Measurements from ENCODE around the gene ABRAXAS1.
A peak's percentile ranks its signal among the peaks of the same experiment; 100 is the strongest.

The ABRAXAS1 gene

DNA sequence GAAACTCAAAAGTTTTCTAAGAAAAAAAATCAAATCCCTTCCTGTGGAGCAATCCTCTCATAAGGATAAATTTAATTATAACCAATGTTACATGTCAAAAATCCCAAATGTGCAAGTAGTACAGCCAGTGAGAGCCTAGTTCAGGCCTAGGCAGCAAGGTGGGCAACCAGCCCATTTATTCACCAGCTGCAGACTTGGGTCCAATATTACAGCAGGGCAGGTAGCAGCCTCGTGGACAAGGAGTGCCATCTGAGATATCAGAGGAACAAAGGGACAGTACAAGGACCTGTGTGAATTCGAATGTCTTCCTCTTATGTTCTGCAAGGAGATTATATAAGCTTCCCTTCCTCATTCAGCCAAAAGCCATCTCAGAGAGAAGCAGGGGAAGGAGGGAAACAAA, 35.9 kb downstream of the ABRAXAS1 start:
- DNase-seq, result no peak

DNA sequence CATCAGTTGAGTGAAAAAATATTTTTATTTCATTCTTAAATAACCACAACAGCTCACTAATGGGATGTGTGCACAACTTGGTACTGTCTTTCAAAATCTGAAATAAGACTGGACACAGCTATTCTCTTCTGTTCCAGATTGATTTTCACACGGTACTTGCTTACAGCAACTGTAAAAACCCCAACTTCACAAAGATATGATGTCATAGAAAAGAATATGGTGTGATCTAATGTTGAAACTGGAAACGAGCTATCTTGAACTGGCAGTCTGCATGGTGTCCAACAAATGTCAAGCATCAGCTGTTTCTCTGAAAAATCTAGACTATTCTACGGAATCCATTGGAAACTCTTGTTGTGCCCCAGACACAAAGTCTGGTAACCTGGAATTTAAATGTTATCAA, 44.0 kb downstream of the ABRAXAS1 start:
- DNase-seq, result no peak

DNA sequence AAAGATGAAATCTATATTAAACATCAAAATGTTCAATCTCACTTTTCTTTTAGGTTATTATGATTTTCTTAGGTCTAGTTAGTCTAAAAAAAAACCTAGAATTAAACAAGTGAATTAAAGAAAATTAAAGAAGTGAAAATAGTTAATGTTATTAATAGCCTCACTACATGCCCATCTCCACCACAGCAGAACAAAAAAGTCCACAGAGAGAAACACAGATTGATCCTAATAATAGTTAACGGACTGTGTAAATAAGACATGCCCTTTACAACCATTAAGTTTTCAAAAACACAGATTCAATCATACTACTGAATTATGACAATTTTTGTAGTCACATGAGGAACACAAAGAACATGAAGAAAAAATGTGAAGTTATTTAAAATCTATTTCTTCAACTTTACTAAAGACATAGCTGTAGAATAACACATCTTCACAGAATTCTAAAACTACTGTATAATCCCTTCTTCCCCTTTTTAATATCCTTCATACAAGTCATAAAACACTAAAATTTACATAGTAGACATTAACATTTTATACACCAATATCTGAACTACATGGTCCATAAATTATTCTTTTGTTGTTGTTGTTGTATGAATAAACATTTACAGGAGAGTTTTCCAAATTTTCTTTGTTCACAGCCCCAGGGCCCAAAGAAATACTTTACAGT, 44.6 kb downstream of the ABRAXAS1 start:
- no peak for DNase-seq

DNA sequence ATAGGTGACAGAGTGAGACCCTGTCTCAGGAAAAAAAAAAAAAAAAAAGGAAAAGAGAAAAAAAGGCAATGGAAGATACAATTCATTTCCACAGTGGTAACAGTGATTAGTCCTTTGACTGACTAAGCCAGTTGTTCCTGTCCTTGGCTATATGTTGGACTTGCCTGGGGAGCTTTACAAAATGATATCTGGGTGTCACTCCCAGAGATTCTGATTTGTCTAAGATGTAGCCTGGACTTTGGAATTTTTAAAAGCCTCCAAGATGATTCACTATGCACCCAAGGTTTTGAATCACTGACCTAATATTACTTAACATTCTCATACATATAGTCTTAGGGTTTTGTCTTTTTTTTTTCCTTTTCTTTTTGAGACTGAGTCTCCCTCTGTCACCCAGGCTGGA, 46.2 kb downstream of the ABRAXAS1 start:
- no peak for DNase-seq

DNA sequence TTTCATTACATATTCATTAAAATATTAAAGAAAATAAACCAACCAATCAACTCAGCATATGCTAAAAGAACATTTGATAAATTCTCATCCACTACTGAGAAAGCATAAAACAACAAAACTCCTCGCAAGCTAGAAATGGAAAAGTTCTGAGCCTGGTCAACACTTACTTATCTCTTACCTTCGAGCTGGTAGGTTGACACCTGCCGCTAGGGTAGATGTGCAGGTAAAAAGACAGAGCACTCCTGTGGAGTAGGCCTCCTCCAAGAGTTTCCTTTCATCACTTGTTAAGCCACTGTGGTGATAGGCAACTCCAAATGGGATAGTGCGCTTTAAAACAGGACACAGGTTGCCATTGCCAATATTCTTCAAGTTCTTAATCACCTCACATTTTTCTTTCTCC, 48.2 kb downstream of the ABRAXAS1 start:
- no peak for DNase-seq

DNA sequence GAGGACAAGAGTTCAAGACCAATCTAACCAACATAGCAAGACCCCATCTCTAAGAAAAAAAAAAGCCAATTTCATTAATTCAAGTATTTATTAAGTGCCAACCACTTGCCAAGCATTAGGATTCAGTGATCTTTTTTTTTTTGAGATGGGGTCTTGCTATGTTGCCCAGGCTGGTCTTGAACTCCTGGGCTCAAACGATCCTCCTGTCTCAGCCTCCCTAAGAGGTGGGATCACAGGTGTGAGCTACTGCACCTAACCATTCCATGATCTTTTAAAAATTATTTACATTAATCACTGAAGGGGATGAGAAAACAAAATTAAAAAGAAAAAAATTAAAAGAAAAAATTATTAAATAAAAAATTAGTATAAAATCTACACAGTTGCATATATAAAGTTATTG, 53.7 kb downstream of the ABRAXAS1 start:
- DNase-seq, result no peak

DNA sequence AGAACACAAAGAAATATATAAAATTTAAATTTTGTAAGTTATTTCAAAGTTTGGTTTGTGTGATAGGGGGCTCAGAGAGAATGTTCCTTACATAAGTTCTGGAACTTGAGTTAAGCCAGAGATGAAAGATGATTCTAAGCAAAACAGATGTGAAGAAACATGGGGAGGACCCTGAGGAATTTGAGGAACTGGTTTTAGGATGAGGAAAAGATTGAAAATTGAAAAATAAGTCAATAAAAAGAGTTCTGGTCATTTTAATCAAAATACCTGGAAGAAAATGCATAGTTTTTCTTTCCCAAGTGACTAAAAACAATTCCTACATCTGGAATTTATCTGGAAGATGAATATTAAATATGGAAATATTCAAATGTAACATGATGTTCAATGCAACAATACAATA, 66.7 kb downstream of the ABRAXAS1 start:
- no peak for DNase-seq

DNA sequence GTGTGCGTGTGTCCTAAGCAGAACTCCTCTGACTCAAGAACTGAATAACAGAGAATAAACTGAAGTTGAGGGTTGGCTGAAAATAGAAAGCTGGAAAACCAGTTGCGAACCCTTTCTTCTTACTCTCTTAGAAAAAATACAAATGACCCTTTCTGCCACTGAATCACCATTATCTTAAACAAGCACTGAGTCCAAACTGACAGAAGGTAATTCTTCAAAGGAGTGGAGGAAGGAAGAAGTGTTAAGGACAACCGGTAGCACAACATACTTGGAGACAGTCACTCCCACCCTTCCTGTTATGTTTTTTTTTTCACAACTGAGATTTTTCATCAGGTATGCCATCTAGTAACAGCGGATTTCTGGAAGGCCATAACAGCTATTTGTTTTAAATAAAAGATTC, 67.3 kb downstream of the ABRAXAS1 start:
- DNase-seq, result no peak

DNA sequence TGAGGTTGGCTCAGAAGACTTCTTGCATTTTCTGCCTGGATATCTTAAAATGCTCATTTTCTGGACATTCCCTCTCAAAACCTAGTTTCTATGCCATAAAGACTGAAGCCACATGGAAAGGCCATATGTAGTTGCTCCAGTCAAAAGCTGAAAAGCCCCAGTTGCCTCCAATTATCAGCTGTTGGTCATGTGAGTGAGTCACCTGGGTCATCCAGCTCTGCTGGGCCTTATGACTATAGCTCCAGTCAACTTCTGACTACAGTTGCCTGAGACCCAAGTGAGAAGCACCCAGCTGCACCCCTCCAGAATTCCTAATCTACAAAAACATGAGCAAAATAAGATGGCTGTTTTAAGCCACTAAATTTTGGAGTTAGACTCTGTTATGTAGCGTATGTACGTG, 71.2 kb downstream of the ABRAXAS1 start:
- DNase-seq, result peak; percentile 61

Data from islet precursor cell (in vitro differentiated cells).